Activated CD4-positive, alpha-beta T cell treated with anti-CD3 and anti-CD28 coated beads, Interleukin-2, amount 50 U/mL, for 1 hour (primary cell): ENCODE results near the gene KRT78.

Source experiments
- DNase-seq: peaks from one replicate; pipeline ENCODE4 v3.0.0-alpha.2; 2020

Gene KRT78

DNA sequence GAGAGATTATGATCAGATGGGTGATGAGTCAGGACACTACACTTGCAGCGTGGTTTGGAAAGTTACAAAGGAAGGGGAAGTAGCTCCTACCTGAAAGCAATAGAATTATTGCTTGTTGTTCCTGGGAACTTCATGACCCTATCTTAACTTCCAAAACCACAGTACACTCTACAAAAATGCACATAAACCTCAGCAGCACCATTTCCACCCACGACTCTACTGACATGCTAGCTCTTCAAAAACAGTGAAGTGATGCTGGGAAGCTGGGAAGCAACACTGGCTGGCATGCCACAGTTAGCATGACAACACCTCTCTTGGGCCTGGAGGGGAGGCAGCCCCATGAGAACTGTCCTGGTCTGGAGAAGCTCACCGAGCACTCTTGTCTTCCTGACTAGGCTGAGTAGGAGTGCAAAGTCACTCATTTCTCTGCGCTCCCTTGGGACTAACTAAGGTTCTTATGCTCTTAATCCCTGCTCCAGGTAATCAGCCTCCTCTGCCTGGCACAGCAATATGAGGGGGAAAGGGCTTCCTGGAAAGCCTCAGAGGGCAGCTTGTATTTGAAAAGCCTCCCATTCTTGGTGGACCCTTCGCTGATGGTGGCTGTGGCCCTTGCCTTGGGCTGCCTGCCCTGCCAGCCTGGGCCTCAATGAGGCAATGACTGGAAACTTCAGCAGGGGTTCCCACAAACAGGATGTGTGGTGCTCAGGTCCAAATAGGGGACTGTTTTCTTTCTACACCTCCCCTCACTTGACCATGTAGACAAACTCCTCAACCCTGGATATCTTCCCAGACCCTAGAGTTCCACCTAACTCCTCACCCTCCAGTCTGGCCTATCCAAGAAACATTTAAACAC, 54.1 kb downstream of the KRT78 start:
- DNase-seq, result no peak

DNA sequence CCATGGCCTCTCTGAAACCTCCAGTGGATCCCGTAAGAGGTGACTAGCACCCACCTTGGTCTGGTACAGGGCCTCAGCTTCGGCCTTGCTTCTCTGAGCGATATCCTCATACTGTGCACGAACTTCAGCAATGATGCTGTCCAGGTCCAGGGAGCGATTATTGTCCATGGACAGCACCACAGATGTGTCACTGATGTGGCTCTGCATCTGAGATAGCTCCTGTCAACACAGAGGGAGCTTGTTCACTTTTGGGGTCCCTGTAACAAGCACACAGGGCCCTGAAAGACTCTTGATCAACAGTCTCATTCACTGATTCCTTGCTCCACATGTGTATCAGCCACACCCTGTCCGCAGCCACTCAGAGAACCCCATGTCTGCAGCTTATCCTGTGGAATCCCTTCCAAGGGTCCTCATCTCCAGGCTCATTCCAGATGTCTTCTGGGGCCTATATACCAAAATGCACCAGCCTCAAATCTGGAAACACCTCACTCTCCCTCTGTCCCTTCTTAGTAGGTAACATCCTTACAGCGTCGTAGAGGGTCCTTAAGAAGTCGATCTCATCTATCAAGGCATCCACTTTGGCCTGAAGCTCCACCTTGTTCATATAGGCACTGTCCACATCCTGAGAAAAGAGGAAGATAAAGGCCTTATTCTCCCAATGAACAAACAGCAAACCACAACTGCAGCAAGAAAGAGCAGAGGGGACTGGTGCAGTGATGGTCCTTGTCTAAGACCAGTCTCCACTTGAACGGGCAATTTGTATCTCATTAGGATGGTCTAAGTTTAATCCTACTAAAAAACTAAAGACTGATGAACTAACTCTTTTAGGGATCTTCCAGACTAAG, 56.4 kb downstream of the KRT78 start:
- DNase-seq, result no peak

DNA sequence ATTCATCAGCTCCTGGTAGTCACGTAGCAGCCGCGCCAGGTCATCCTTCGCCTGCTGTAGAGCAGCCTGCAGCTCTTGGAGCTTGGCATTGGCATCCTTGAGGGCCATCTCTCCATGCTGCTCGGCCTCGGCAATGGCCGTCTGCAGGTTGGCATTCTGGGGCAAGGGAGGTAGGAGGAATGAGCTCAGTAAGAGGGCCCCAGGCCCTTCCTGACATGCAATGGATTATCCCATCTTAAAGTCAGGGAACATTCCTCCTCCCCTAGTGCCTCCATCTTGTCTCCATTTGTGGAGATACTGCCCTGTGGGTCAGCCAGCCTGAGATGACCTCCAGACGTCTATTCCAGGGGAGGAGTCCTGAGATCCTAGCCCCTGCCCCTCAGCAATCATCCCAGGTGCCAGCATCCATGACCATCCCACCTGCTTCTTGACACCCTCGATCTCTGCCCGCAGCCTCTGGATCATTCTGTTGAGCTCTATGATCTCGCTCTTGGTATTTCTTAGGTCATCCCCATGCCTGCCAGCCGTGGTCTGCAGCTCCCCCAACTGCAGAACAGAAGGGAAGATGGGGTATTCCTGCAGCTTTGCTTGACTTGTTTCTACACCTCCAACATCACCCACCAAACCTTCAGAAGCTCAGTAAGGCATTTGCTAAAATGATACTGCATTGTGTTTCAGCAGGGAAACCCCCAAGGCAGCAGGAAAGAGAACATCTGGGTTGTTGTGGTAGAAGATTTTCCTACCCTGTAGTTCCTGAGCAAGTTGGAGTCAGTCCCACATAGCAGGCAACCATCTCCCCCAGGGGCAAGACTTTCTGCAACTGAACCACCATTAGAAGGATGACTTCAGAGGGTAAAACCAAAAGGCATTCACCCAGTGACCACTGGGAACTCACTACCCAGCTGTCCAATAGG, 57.3 kb downstream of the KRT78 start:
- DNase-seq, result no peak

DNA sequence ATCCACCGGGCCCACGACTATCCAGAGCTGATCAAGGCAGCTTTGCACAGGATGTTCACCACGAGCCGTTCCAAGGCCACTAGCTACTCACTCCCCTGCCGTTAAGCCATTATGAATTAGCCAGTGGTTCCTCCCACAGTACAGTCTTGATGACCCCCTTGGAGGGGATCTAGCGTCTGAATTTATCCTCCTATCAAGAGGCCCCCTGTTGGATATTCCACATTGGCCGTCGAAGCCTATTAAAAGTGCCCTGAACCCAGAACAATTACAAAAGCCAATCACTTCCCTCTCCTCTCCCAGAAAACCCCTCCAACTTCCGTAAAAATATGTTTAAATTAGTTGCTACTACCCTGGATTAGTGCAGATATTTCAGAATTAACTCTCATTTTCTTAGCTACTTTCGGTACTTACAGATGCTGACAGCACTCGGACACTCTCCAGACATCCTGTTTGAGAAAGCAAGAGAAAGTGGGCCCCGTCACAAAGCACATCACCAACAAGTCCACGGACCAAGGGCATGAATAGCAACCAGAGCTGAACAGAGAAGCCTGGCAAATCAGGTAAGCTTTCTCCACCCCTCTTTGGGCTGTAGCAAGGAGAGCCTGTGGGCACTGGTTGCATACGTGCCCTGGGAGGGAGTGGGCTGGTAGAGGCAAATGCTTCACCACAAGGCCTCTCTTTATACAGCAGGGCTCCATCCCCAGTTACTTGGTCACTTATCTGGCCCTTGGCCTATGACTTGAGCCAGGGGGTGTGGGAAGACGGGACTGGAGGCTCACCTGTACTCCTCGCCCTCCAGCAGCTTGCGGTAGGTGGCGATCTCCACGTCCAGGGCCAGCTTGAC, 58.1 kb downstream of the KRT78 start:
- no peak for DNase-seq

DNA sequence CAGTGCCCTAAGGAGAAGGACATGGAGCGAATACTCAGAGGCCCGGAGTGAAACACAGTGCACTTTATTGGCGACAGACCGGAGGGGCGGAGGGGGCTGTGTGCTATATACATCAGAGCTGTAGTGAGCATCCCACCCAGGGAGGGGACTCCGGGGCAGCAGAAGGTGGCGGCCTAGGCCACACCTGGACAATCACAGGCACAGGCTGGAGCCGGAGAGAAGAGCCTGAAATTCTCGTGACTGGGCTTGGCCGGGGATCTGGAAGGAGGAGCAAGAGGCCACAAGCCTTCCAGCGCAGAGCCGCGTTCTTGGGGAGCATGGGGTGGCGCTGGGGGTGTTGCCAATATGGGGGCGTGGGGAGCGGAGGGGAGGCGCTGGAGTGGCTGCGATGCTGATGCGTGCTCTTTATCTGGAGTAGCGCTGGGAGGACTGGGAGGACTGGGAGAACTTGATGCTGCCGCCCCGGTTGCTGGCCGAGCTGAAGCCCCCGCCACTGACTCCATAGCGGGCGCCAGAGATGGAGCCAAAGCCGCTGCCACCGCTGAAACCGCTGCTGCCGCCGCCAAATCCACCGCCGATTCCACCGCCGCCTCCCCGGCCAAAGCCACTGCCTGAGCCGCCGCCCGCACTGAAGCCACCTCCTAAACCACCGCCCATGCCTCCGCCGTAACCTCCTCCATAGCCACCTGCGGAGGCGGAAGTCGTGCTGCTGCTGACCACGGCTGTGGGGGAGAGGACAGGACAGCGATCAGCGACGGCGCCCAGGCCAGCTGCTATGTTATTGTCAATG, 59.0 kb downstream of the KRT78 start:
- no peak for DNase-seq

DNA sequence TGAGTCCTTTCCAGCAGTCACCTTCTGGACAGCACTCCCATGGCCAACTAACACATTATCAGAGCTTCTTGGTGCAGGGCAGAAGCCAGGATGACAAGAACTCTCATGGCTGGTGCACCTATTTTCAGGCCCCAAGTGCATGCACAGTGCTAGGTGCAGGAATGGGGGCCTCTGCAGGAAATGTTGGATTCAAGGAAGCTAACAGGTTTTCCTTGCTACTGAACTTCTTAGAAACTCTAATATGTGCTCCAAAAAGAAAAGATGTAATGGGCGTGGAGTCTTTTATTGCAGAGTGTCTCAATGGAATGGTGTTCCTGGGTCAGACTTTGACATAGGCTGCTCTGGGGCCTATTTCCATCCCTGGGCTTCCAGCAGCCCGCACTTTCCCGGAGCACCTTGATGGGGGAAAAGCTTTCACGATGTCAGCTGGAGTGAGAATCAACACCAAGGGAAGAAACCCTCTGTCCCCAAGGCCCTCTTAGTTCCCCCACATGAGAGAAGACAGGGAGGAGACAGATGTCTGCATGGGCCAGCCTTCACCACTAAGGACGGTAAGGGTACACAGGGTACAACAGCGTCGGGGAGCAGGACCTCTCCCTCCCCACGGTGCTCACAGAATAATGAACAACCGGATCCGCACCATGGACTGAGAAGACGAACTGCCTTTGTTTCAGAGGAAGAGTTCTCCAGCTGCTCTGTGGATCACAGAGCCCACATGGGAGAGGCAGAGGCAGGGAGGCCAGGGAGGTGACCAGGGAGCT, 59.7 kb downstream of the KRT78 start:
- DNase-seq, result no peak

DNA sequence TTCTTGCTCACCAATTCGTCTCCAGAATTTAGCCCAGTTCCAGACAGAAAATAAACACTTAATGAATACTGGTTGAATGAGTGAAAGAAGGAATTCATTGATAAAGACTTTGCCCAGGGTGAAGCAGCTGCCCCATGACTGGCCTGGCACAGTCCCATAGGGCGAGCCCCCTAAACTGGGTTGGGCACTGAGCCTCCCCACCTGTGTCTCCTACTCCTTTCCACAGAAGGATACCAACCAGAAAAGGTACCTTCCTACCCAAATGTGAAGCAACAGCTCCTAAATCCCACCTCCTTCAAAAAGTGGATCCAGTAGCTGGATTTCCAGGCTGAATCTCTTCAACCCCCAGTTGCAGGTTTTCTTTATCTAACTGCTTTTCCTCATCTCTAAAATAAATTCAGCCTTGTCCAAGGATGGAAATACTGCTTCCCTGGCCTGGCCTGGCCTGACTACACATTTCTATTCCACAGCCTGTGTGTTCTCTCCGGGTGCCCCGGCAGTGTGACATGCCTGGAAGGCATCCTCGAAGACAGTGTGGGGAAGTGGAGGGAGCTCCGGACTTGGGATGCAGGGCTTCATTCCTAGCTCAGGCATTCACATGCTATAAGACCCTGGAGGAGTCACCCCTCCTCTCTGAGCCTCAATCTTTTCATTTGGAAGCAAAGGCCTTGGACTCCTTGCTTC, 60.5 kb downstream of the KRT78 start:
- no peak for DNase-seq
